Central memory CD8-positive, alpha-beta T cell (primary cell): ENCODE data around the gene NFIC.

Source experiments
- ATAC-seq: fragments of 150-1000 bp; cut with Tn5 transposase; replicated peaks from 2 replicates; pipeline ENCODE4 v1.10.0; 2022; ENCODE audit warnings: mild to moderate bottlenecking, moderate FRiP score, moderate number of reproducible peaks; ENCODE audit not compliant: poor library complexity, severe bottlenecking; ENCODE audit errors: extremely low read depth
- DNase-seq, 2 donors: peaks; one replicate each; pipeline ENCODE4 v3.0.0; 2021; ENCODE audit warnings: low spot score in 2 of 2
- H3K27ac Mint-ChIP-seq: one replicate; pipeline ENCODE4 v1.8.0; 2022; ENCODE audit warnings: low read depth, mild to moderate bottlenecking, moderate library complexity, mixed read lengths
- H3K27me3 Mint-ChIP-seq: one replicate; pipeline ENCODE4 v1.8.0; 2022; ENCODE audit warnings: mixed read lengths
- H3K36me3 Mint-ChIP-seq: one replicate; pipeline ENCODE4 v1.8.0; 2022; ENCODE audit warnings: mild to moderate bottlenecking, moderate library complexity, mixed read lengths; ENCODE audit not compliant: insufficient read depth
- H3K4me1 Mint-ChIP-seq: one replicate; pipeline ENCODE4 v1.8.0; 2022; ENCODE audit warnings: mixed read lengths
- H3K4me3 Mint-ChIP-seq: one replicate; pipeline ENCODE4 v1.8.0; 2022; ENCODE audit warnings: mild to moderate bottlenecking, moderate library complexity, mixed read lengths
- H3K9me3 Mint-ChIP-seq: one replicate; pipeline ENCODE4 v1.8.0; 2022; ENCODE audit warnings: mixed read lengths

The NFIC gene

GRCh38 chr19:3478409-3479176 lies 112.2 kb downstream of the NFIC start:
- H3K27me3 Mint-ChIP-seq = no peaks in the 10 kb centered on the region
- DNase-seq = no peak
- peaks cover 3% of the 10 kb centered on the region for H3K36me3 Mint-ChIP-seq
- H3K4me3 Mint-ChIP-seq = peak overlapping the region; percentile 68
- no peaks in the 10 kb centered on the region for H3K9me3 Mint-ChIP-seq
- peak overlapping the region; percentile 29 for H3K27ac Mint-ChIP-seq
- peaks cover 13% of the 10 kb centered on the region for H3K4me1 Mint-ChIP-seq
- ATAC-seq = no peak

GRCh38 chr19:3479177-3479833 lies 112.9 kb downstream of the NFIC start:
- Mint-ChIP-seq H3K4me1 (peaks cover 13% of the 10 kb centered on the region), H3K36me3 (peaks cover 3% of the 10 kb centered on the region), H3K27ac (peak overlapping the region; percentile 29), H3K9me3 (no peaks in the 10 kb centered on the region), H3K4me3 (peak overlapping the region; percentile 68), H3K27me3 (no peaks in the 10 kb centered on the region)
- ATAC-seq (peak; percentile 52), DNase-seq (peak; percentile 31 to 45)

- no peaks in the 10 kb centered on the region for H3K9me3 Mint-ChIP-seq
- H3K27me3 Mint-ChIP-seq = no peaks in the 10 kb centered on the region
- H3K4me3 Mint-ChIP-seq = no peak overlapping the region
- ATAC-seq (peak; percentile 24), DNase-seq (no peak)
- peaks cover 3% of the 10 kb centered on the region for H3K36me3 Mint-ChIP-seq
- H3K4me1 Mint-ChIP-seq = peaks cover 13% of the 10 kb centered on the region
- H3K27ac Mint-ChIP-seq = no peak overlapping the region
Observed at GRCh38 chr19:3479834-3480215, 113.4 kb downstream of the NFIC start.

- H3K4me3 Mint-ChIP-seq = no peak within 1 kb of the TSS
- no peak for DNase-seq
- ATAC-seq = no peak
- no peak within 1 kb of the TSS for H3K27ac Mint-ChIP-seq
- H3K4me1 Mint-ChIP-seq = peaks cover 13% of the 10 kb centered on the region
- no peaks in the 10 kb centered on the region for H3K9me3 Mint-ChIP-seq
- peaks cover 3% of the 10 kb centered on the region for H3K36me3 Mint-ChIP-seq
- H3K27me3 Mint-ChIP-seq = no peaks in the 10 kb centered on the region
Observed at GRCh38 chr19:3480383-3481091, 114.2 kb downstream of the NFIC start, which contains the start of gene SMIM24. Gene SMIM24 (minus strand): TSS chr19:3480525. CDS start chr19:3480463, 62 bp downstream.

- no peak overlapping the region for H3K4me3 Mint-ChIP-seq
- H3K9me3 Mint-ChIP-seq = no peaks in the 10 kb centered on the region
- no peak for ATAC-seq
- H3K36me3 Mint-ChIP-seq = peaks cover 3% of the 10 kb centered on the region
- no peak for DNase-seq
- H3K27ac Mint-ChIP-seq = no peak overlapping the region
- H3K27me3 Mint-ChIP-seq = no peaks in the 10 kb centered on the region
- peaks cover 13% of the 10 kb centered on the region for H3K4me1 Mint-ChIP-seq
Observed at GRCh38 chr19:3481241-3482090, 115.1 kb downstream of the NFIC start.

GRCh38 chr19:3482507-3483225 lies 116.3 kb downstream of the NFIC start:
- Mint-ChIP-seq H3K9me3 (no peaks in the 10 kb centered on the region), H3K4me1 (peaks cover 13% of the 10 kb centered on the region), H3K36me3 (peaks cover 3% of the 10 kb centered on the region), H3K27me3 (no peaks in the 10 kb centered on the region), H3K27ac (no peak overlapping the region), H3K4me3 (no peak overlapping the region)
- ATAC-seq (no peak), DNase-seq (no peak)

GRCh38 chr19:3483226-3483628 lies 116.8 kb downstream of the NFIC start, which contains the start of gene SMIM44:
Gene SMIM44 (minus strand): TSS chr19:3483441. CDS start chr19:3483403, 38 bp downstream.
- peaks cover 8% of the 10 kb centered on the region for H3K4me1 Mint-ChIP-seq
- peak within 1 kb of the TSS; percentile 64 for H3K27ac Mint-ChIP-seq
- peaks cover 5% of the 10 kb centered on the region for H3K36me3 Mint-ChIP-seq
- H3K27me3 Mint-ChIP-seq = no peaks in the 10 kb centered on the region
- no peaks in the 10 kb centered on the region for H3K9me3 Mint-ChIP-seq
- no peak within 1 kb of the TSS for H3K4me3 Mint-ChIP-seq
- ATAC-seq (no peak), DNase-seq (no peak)

GRCh38 chr19:3491396-3492119 lies 125.2 kb downstream of the NFIC start:
- Mint-ChIP-seq H3K27ac (no peak overlapping the region), H3K27me3 (no peaks in the 10 kb centered on the region), H3K4me1 (no peaks in the 10 kb centered on the region), H3K36me3 (peaks cover 18% of the 10 kb centered on the region), H3K4me3 (no peak overlapping the region), H3K9me3 (no peaks in the 10 kb centered on the region)
- DNase-seq (no peak), ATAC-seq (no peak)

- peaks cover 5% of the 10 kb centered on the region for H3K4me1 Mint-ChIP-seq
- no peak for ATAC-seq
- DNase-seq = no peak
- no peak overlapping the region for H3K4me3 Mint-ChIP-seq
- H3K36me3 Mint-ChIP-seq = peaks cover 18% of the 10 kb centered on the region
- H3K27ac Mint-ChIP-seq = no peak overlapping the region
- H3K27me3 Mint-ChIP-seq = no peaks in the 10 kb centered on the region
- H3K9me3 Mint-ChIP-seq = no peaks in the 10 kb centered on the region
Observed at GRCh38 chr19:3492131-3492839, 125.9 kb downstream of the NFIC start.

GRCh38 chr19:3492919-3493318 lies 126.5 kb downstream of the NFIC start:
- no peak overlapping the region for H3K27ac Mint-ChIP-seq
- H3K27me3 Mint-ChIP-seq = no peaks in the 10 kb centered on the region
- DNase-seq (no peak), ATAC-seq (no peak)
- no peak overlapping the region for H3K4me3 Mint-ChIP-seq
- H3K36me3 Mint-ChIP-seq = peaks cover 21% of the 10 kb centered on the region
- no peaks in the 10 kb centered on the region for H3K9me3 Mint-ChIP-seq
- peaks cover 7% of the 10 kb centered on the region for H3K4me1 Mint-ChIP-seq

GRCh38 chr19:3493651-3494050 lies 127.3 kb downstream of the NFIC start:
- H3K4me3 Mint-ChIP-seq = no peak overlapping the region
- no peaks in the 10 kb centered on the region for H3K27me3 Mint-ChIP-seq
- no peak for ATAC-seq
- peaks cover 9% of the 10 kb centered on the region for H3K4me1 Mint-ChIP-seq
- no peak for DNase-seq
- no peaks in the 10 kb centered on the region for H3K9me3 Mint-ChIP-seq
- no peak overlapping the region for H3K27ac Mint-ChIP-seq
- H3K36me3 Mint-ChIP-seq = peaks cover 19% of the 10 kb centered on the region
